Sigmoid colon (tissue), 4 donors: ENCODE measurements around the gene PTPN20.

Experiments
- CTCF ChIP-seq, 4 experiments: fragments of 450-650 bp in 3 of 4; fragments of 200-600 bp in 1 of 4; IDR thresholded peaks; one replicate each; pipeline ENCODE4 v1.5.1; 2016 to 2019; ENCODE audit warnings: antibody characterized with exemption in 4 of 4, mild to moderate bottlenecking in 3 of 4, moderate library complexity in 2 of 4
- EP300 ChIP-seq, 4 donors: sonication (generic); formaldehyde crosslinking; IDR thresholded peaks; one replicate each; pipeline ENCODE4 v1.6.1; 2017; ENCODE audit warnings: antibody characterized with exemption in 4 of 4
- POLR2AphosphoS5 ChIP-seq, 4 donors: sonication (generic); formaldehyde crosslinking; IDR thresholded peaks; one replicate each; pipeline ENCODE4 v1.6.1; 2017; ENCODE audit warnings: antibody characterized with exemption in 4 of 4

DNA sequence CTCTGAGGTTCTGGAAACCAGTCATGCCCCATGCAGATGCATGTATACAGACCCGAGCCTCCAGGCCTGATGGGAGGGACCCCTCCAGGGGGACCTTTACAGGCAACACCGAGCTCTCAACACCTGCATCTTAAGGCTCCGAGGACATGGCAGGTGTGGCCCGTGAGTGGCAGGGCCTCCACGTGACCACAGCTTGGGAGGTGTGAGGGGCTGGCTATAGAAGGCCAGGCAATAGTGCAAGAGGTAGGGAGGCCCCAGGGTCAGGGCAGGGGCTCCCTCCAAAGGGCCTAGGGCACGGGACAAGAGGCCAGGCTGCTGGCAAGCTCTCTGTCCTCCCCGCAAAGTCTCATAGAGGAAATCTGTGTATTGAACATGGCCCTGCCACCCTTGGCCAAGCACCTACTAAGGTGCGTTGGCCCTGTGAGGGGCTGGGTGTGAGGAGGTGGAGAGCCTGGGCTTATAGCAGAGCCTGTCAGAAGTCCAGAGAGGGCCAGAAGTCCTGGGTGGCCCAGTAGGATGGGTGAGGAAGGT is 134.2 kb downstream of the PTPN20 start:
- TF ChIP-seq CTCF (IDR thresholded peaks at IDR 0.05) (no peak), POLR2AphosphoS5 (IDR thresholded peaks at IDR 0.05) (no peak), EP300 (IDR thresholded peaks at IDR 0.05) (no peak)
